Measurements from ENCODE around the gene PNMA1.

PNMA1 gene, protein sequence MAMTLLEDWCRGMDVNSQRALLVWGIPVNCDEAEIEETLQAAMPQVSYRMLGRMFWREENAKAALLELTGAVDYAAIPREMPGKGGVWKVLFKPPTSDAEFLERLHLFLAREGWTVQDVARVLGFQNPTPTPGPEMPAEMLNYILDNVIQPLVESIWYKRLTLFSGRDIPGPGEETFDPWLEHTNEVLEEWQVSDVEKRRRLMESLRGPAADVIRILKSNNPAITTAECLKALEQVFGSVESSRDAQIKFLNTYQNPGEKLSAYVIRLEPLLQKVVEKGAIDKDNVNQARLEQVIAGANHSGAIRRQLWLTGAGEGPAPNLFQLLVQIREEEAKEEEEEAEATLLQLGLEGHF

DNA sequence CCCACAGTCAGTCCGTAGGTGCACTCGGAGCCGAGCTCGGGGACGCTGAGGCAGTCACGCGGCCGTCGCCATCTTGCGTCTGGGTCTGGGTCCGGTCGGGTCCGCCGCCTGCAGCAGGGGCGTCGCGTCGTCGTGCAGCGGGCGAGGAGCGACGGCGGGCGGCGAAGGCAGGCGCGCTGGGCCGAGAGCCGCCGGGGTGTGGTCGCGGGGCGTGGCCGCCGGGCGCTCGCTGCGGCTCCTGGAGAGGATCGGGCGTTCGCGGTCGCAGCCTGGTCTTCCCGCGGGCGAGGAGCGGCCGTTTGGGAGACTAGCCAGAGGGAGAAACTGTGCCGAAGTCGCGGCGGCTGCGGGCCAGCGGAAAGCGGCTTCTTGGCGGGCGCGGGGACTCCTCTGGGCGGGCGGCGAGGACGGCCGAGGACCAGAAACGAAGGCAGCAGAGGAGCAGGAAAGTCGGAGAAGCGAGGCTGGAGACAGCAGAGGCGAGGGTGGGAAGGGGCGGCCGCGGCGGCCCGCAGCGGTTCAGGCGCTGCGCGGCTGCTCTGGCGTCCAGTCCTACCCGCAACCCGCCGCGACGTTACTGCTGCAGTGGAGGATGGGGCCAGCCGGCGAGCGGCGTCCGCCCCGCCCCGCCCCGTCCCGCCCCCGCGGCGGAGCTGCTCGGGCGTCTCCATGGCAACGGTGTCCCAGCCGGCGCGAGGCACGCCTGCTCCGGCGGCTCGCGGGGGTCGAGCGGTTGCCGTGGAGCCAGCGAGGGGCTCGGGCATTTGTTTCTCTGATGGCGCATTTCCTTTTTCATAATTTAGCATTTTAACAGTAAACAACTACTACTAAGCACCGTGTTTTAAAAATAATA is at the start of gene PNMA1:
Gene PNMA1 (minus strand): TSS at position 582 of the 853 bp plus-strand sequence. CDS start 745 bp downstream, outside the sequence.
- peaks cover 30% of the 10 kb centered on the region for H3K4me1 Mint-ChIP-seq
- ATAC-seq (replicated peaks; ENCODE audit: extremely low read depth, poor library complexity, severe bottlenecking) (peak; percentile 76), DNase-seq (ENCODE audit: low spot score in 2 of 2) (peak; percentile 75 to 77)
- H3K4me3 Mint-ChIP-seq, result peak within 1 kb of the TSS; percentile 98
- no peaks in the 10 kb centered on the region for H3K27me3 Mint-ChIP-seq
- no peaks in the 10 kb centered on the region for H3K9me3 Mint-ChIP-seq
- peaks cover 41% of the 10 kb centered on the region for H3K36me3 Mint-ChIP-seq (ENCODE audit: insufficient read depth)
- H3K27ac Mint-ChIP-seq (ENCODE audit: low read depth), result peak within 1 kb of the TSS; percentile 98

DNA sequence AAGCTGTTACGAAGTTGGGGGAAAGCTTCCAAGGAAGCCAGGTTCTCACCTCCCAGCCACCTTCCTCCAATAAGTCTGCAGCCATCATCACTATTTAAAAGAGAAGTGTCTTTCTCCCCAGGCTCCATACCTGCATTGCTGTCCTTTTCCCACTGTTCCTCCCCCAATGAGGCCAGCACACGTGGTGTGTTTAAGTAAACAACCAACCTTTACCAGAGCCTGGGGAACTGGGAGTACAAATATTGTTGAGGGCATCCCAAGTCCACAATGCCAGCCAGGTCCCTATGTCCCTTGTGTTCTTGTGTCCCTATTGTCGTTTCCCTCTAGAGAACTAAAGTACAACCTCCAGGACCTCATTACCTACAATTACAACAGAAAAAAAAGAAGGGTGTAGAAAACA is 49.2 kb upstream of the PNMA1 start:
- H3K9me3 Mint-ChIP-seq, result no peaks in the 10 kb centered on the region
- DNase-seq (ENCODE audit: low spot score in 2 of 2) (no peak), ATAC-seq (replicated peaks; ENCODE audit: extremely low read depth, poor library complexity, severe bottlenecking) (no peak)
- H3K4me1 Mint-ChIP-seq, result peaks cover 62% of the 10 kb centered on the region
- peak overlapping the region; percentile 98 for H3K27ac Mint-ChIP-seq (ENCODE audit: low read depth)
- H3K27me3 Mint-ChIP-seq, result no peaks in the 10 kb centered on the region
- no peak overlapping the region for H3K4me3 Mint-ChIP-seq
- H3K36me3 Mint-ChIP-seq (ENCODE audit: insufficient read depth), result peaks cover 12% of the 10 kb centered on the region

- Mint-ChIP-seq H3K4me3 (peak overlapping the region; percentile 89), H3K27ac (ENCODE audit: low read depth) (peak overlapping the region; percentile 98), H3K4me1 (peaks cover 72% of the 10 kb centered on the region), H3K9me3 (no peaks in the 10 kb centered on the region), H3K27me3 (no peaks in the 10 kb centered on the region), H3K36me3 (ENCODE audit: insufficient read depth) (peaks cover 17% of the 10 kb centered on the region)
- ATAC-seq (replicated peaks; ENCODE audit: extremely low read depth, poor library complexity, severe bottlenecking) (no peak), DNase-seq (ENCODE audit: low spot score in 2 of 2) (no peak)
These were observed 48.2 kb upstream of the PNMA1 start for GRCh38 chr14:73762375-73762822.

GRCh38 chr14:73761618-73762355 is 47.6 kb upstream of the PNMA1 start:
- H3K4me3 Mint-ChIP-seq, result peak overlapping the region; percentile 89
- H3K27me3 Mint-ChIP-seq, result no peaks in the 10 kb centered on the region
- H3K36me3 Mint-ChIP-seq (ENCODE audit: insufficient read depth), result peaks cover 20% of the 10 kb centered on the region

GRCh38 chr14:73760598-73761586 is 46.7 kb upstream of the PNMA1 start:
- Mint-ChIP-seq H3K36me3 (ENCODE audit: insufficient read depth) (peaks cover 24% of the 10 kb centered on the region), H3K4me3 (peak overlapping the region; percentile 89), H3K9me3 (no peaks in the 10 kb centered on the region), H3K4me1 (peaks cover 81% of the 10 kb centered on the region), H3K27ac (ENCODE audit: low read depth) (peak overlapping the region; percentile 98), H3K27me3 (no peaks in the 10 kb centered on the region)
- ATAC-seq (replicated peaks; ENCODE audit: extremely low read depth, poor library complexity, severe bottlenecking) (no peak), DNase-seq (ENCODE audit: low spot score in 2 of 2) (no peak)

More at GRCh38 chr14:73761618-73762355, 47.6 kb upstream of the PNMA1 start:
- Mint-ChIP-seq H3K27ac (ENCODE audit: low read depth) (peak overlapping the region; percentile 98), H3K9me3 (no peaks in the 10 kb centered on the region), H3K4me1 (peaks cover 78% of the 10 kb centered on the region)
- no peak for DNase-seq (ENCODE audit: low spot score in 2 of 2)
- no peak for ATAC-seq (replicated peaks; ENCODE audit: extremely low read depth, poor library complexity, severe bottlenecking)

GRCh38 chr14:73759714-73760597 is 45.8 kb upstream of the PNMA1 start:
- peak; percentile 83 for ATAC-seq (replicated peaks; ENCODE audit: extremely low read depth, poor library complexity, severe bottlenecking)
- peak; percentile 93 to 96 for DNase-seq (ENCODE audit: low spot score in 2 of 2)
- Mint-ChIP-seq H3K9me3 (no peaks in the 10 kb centered on the region), H3K36me3 (ENCODE audit: insufficient read depth) (peaks cover 27% of the 10 kb centered on the region), H3K27me3 (no peaks in the 10 kb centered on the region), H3K4me3 (peak overlapping the region; percentile 89), H3K4me1 (peaks cover 81% of the 10 kb centered on the region), H3K27ac (ENCODE audit: low read depth) (peak overlapping the region; percentile 98)

DNA sequence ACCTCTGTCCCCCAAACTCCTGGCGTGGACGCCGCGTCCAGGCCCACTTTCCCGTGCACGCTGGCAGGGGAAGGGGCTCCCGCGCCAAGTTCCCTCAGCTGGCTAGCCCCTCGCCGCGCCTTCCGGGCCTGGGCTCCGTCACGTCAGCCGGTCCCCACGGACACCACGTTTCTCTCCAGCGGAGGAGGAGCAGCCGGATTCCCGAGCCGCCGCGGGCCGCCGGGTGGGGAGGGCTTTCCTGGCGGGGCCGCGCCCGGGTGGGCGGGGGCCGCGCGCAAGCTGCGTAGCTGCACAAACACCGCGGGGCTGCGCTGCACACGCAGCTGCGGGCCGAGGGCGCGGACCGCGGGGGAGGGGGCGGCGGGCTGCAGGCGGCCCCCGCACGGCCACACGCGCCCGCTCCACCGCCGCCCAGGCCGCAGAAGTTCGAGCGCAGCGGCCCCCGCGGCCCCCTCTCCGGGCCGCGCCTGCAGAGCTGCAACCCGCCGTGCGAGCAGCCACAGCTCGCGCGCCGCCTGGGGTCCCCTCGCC is 45.1 kb upstream of the PNMA1 start:
- H3K9me3 Mint-ChIP-seq, result no peaks in the 10 kb centered on the region
- no peaks in the 10 kb centered on the region for H3K27me3 Mint-ChIP-seq
- peak overlapping the region; percentile 98 for H3K27ac Mint-ChIP-seq (ENCODE audit: low read depth)
- DNase-seq (ENCODE audit: low spot score in 2 of 2) (no peak), ATAC-seq (replicated peaks; ENCODE audit: extremely low read depth, poor library complexity, severe bottlenecking) (no peak)
- peak overlapping the region; percentile 89 for H3K4me3 Mint-ChIP-seq
- H3K36me3 Mint-ChIP-seq (ENCODE audit: insufficient read depth), result peaks cover 27% of the 10 kb centered on the region
- H3K4me1 Mint-ChIP-seq, result peaks cover 81% of the 10 kb centered on the region

DNA sequence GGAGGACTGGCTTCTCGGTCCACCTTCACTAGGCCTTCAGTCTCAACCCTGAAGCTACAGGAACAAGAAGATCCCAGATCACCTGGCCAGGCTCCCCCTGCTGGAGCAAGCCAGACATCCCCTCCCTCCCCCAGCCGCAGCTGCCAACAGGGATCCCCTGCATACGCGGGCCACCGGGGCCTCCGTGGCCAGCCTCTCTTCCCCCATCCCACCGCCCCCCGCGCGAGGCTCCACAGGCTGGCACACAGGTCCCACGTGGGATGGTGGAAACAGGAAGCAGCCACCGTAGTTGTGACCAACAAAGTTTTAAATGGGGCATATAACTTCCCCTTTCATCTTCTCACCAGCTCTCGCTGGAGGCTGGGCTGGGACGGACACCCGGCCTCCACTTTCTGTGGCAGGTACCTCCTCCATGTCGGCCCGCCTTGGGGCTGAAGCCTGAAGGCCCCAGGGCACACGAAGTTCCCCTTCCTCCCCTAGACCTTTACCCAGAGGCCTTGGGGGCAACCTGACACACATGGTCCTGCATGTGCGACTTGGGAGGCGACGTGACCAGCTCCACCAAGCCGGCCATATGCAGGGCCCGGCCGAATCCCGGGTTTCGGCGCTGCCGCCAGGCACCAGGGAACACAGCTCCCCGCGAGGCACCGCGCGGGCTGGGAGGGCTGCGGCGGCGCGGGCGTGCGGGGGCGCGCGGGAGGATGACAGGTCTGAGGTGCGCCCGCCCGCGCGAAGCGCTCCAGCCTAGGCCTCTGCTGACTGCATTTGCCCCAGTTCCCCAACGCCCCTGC is 44.4 kb upstream of the PNMA1 start:
- ATAC-seq (replicated peaks; ENCODE audit: extremely low read depth, poor library complexity, severe bottlenecking) (peak; percentile 16), DNase-seq (ENCODE audit: low spot score in 2 of 2) (peak; percentile 53 to 69)
- Mint-ChIP-seq H3K4me1 (peaks cover 84% of the 10 kb centered on the region), H3K27ac (ENCODE audit: low read depth) (peak overlapping the region; percentile 98), H3K27me3 (no peaks in the 10 kb centered on the region), H3K9me3 (no peaks in the 10 kb centered on the region), H3K36me3 (ENCODE audit: insufficient read depth) (peaks cover 25% of the 10 kb centered on the region), H3K4me3 (peak overlapping the region; percentile 89)

- DNase-seq (ENCODE audit: low spot score in 2 of 2) (no peak), ATAC-seq (replicated peaks; ENCODE audit: extremely low read depth, poor library complexity, severe bottlenecking) (no peak)
- Mint-ChIP-seq H3K4me1 (peaks cover 84% of the 10 kb centered on the region), H3K9me3 (no peaks in the 10 kb centered on the region), H3K36me3 (ENCODE audit: insufficient read depth) (peaks cover 26% of the 10 kb centered on the region), H3K4me3 (peak overlapping the region; percentile 89), H3K27me3 (no peaks in the 10 kb centered on the region), H3K27ac (ENCODE audit: low read depth) (peak overlapping the region; percentile 98)
These were observed 43.8 kb upstream of the PNMA1 start for GRCh38 chr14:73757876-73758391.

- Mint-ChIP-seq H3K27me3 (no peaks in the 10 kb centered on the region), H3K27ac (ENCODE audit: low read depth) (peak overlapping the region; percentile 98), H3K9me3 (no peaks in the 10 kb centered on the region), H3K4me1 (peaks cover 84% of the 10 kb centered on the region), H3K4me3 (peak overlapping the region; percentile 89), H3K36me3 (ENCODE audit: insufficient read depth) (peaks cover 28% of the 10 kb centered on the region)
- DNase-seq (ENCODE audit: low spot score in 2 of 2) (no peak), ATAC-seq (replicated peaks; ENCODE audit: extremely low read depth, poor library complexity, severe bottlenecking) (no peak)
These were observed 43.2 kb upstream of the PNMA1 start for GRCh38 chr14:73757381-73757780.
